GM15510 (cell line): ENCODE data around the gene CFAP54.

Source experiments
- POLR2A ChIP-seq: IDR thresholded peaks from 3 replicates; pipeline ENCODE4 v1.6.1; 2011; ENCODE audit warnings: borderline replicate concordance; ENCODE audit not compliant: insufficient read length; ENCODE audit errors: extremely low read depth

The CFAP54 gene

GRCh38 chr12:96501133-96501761, 11.9 kb downstream of the CFAP54 start:
- no peak for TF ChIP-seq POLR2A

- no peak for TF ChIP-seq POLR2A
Observed at GRCh38 chr12:96501908-96502307, 12.5 kb downstream of the CFAP54 start.

- TF ChIP-seq POLR2A = no peak
Observed at GRCh38 chr12:96502477-96502876, 13.1 kb downstream of the CFAP54 start.

- no peak for TF ChIP-seq POLR2A
Observed at GRCh38 chr12:96502949-96503532, 13.7 kb downstream of the CFAP54 start.

- TF ChIP-seq POLR2A = no peak
Observed at GRCh38 chr12:96503976-96504375, 14.6 kb downstream of the CFAP54 start.

GRCh38 chr12:96506776-96507175, 17.4 kb downstream of the CFAP54 start:
- TF ChIP-seq POLR2A = no peak

- TF ChIP-seq POLR2A = no peak
Observed at GRCh38 chr12:96510306-96510764, 21.0 kb downstream of the CFAP54 start.

- no peak for TF ChIP-seq POLR2A
Observed at GRCh38 chr12:96513166-96513565, 23.8 kb downstream of the CFAP54 start.

- TF ChIP-seq POLR2A = no peak
Observed at GRCh38 chr12:96513681-96514080, 24.3 kb downstream of the CFAP54 start.

- TF ChIP-seq POLR2A = no peak
Observed at GRCh38 chr12:96514328-96514727, 25.0 kb downstream of the CFAP54 start.

- no peak for TF ChIP-seq POLR2A
Observed at GRCh38 chr12:96516472-96517430, 27.4 kb downstream of the CFAP54 start.

- no peak for TF ChIP-seq POLR2A
Observed at GRCh38 chr12:96520767-96521166, 31.4 kb downstream of the CFAP54 start.

- no peak for TF ChIP-seq POLR2A
Observed at GRCh38 chr12:96521895-96522682, 32.7 kb downstream of the CFAP54 start.

- no peak for TF ChIP-seq POLR2A
Observed at GRCh38 chr12:96522690-96523089, 33.3 kb downstream of the CFAP54 start.
